Transverse colon (tissue), 4 donors: Measurements from ENCODE around the gene ABCB6. TPM values are rescaled to one million over a fixed set of nuclear protein-coding genes. Genes with fewer than 3 reads are reported as not detected.

Source experiments
- DNase-seq: peaks from one replicate; pipeline ENCODE4 v3.0.0-alpha.2; 2019
- H3K27ac ChIP-seq, 4 donors: fragments of 200-600 bp; sonication (generic); 2 replicates each; pipeline ENCODE4 v1.5.1; 2016 to 2018; ENCODE audit warnings: inconsistent platforms in 4 of 4
- H3K27me3 ChIP-seq: fragments of 200-600 bp; sonication (generic); 2 replicates; pipeline ENCODE4 v1.5.1; 2017; ENCODE audit warnings: inconsistent platforms
- H3K36me3 ChIP-seq, 4 donors: fragments of 200-600 bp; sonication (generic); 2 replicates each; pipeline ENCODE4 v1.5.1; 2017 to 2019; ENCODE audit warnings: inconsistent platforms in 4 of 4
- H3K4me1 ChIP-seq, 4 donors: fragments of 200-600 bp; sonication (generic); 2 replicates each; pipeline ENCODE4 v1.5.1; 2017 to 2020; ENCODE audit warnings: inconsistent platforms in 4 of 4
- H3K4me3 ChIP-seq, 4 donors: fragments of 200-600 bp; sonication (generic); 1 replicate in 1 of 4; 2 replicates in 3 of 4; pipeline versions ENCODE4 v1.5.1 to v1.6.1; 2017 to 2019; ENCODE audit warnings: inconsistent platforms in 4 of 4
- H3K9me3 ChIP-seq, 2 donors: fragments of 200-600 bp; sonication (generic); 2 replicates each; pipeline ENCODE4 v1.5.1; 2017 to 2019; ENCODE audit warnings: inconsistent platforms in 2 of 2
- CTCF ChIP-seq, 5 experiments: fragments of 200-600 bp in 3 of 5; fragments of 450-650 bp in 2 of 5; sonication (generic) in 3 of 5; IDR thresholded peaks; 1 replicate in 2 of 5; 2 replicates in 3 of 5; pipeline ENCODE4 v1.5.1; 2016 to 2017; ENCODE audit warnings: antibody characterized with exemption in 5 of 5, inconsistent platforms in 3 of 5, mild to moderate bottlenecking in 2 of 5, moderate library complexity in 1 of 5
- EP300 ChIP-seq: sonication (generic); formaldehyde crosslinking; IDR thresholded peaks from one replicate; pipeline ENCODE4 v1.6.1; 2017; ENCODE audit warnings: antibody characterized with exemption, low read depth
- POLR2A ChIP-seq: fragments of 450-650 bp; IDR thresholded peaks from one replicate; pipeline ENCODE4 v1.6.1; 2016; ENCODE audit warnings: antibody characterized with exemption, mild to moderate bottlenecking, moderate library complexity
- POLR2AphosphoS5 ChIP-seq, 3 donors: sonication (generic); formaldehyde crosslinking; IDR thresholded peaks; one replicate each; pipeline ENCODE4 v1.6.1; 2016; ENCODE audit warnings: antibody characterized with exemption in 3 of 3
- whole genome bisulfite sequencing, 2 donors: methylation state at CpG; one replicate each; pipeline ENCODE4 v1.1.5; 2018; ENCODE audit warnings: low coverage in 1 of 2; 5-methylcytosine and 5-hydroxymethylcytosine counted together
- in situ Hi-C, 4 donors: fragments of 200-750 bp; cut with MboI; loops; one replicate each; pipeline versions ENCODE4 v1.15.0 to v1.15.1; 2017; ENCODE audit warnings: low sequenced_read_pairs in 3 of 4, low pct_ligation_motif_present in 1 of 4, low pct_unique_long_range_greater_than_20kb in 1 of 4
- intact Hi-C: fragments of 100-400 bp; cut with DNase I; formaldehyde crosslinking; loops from one replicate; pipeline ENCODE4 v1.15.1; 2023; ENCODE audit warnings: low total_unique reads
- total RNA-seq, 4 donors: library from RNA; depleted of rRNA; stranded (reverse); fragments of >200 nt; gene quantifications; one replicate each; pipeline ENCODE4 v1.1.0, GENCODE V29; 2016

The ABCB6 gene
- total RNA-seq, 4 donors from 2014 or later = 3.4 to 28.7 (median 20.4) TPM

DNA sequence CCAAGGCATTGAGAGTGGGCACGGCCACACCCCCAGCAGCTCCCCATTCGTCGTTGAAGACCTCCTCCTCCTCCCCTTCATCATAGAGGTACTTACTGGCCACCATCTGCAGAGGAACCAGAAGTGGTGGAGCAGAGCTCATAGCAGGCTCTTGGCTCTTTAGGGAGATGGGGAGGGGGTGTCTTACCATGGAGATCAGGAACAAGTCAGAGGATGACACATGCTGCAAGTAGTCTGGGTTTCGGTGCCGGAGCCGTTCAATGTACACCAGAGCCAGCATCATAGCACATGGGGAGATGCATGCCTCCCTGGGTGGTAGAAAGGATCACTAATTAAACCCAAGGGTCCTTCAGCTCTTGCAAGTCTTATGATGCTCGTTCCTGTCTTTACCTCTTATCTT, 44.0 kb downstream of the ABCB6 start:
- TF ChIP-seq EP300 (no peak), CTCF (IDR thresholded peaks at IDR 0.05) (no peak), POLR2AphosphoS5 (IDR thresholded peaks at IDR 0.05) (no peak), POLR2A (no peak)
- Histone ChIP-seq H3K27ac (no peak overlapping the region), H3K27me3 (no peaks in the 10 kb centered on the region), H3K4me1 (peaks cover 14 to 49% (median 25%) of the 10 kb centered on the region in 4 donors), H3K36me3 (peaks cover 0 to 25% (median 8%) of the 10 kb centered on the region in 4 donors), H3K4me3 (no peak overlapping the region), H3K9me3 (no peaks in the 10 kb centered on the region)
- WGBS, 2 donors = 83% methylated on average over 7 of the region's 7 CpGs; no CpG with 5 or more reads in 1 of the 2 donors
- no peak for DNase-seq
- in situ Hi-C loops = loop anchor here in 3 of 4 donors (5.0 to 25.0 kb wide), 3 partner anchors 32 to 120 kb away; partner anchors contain the start of genes DNAJB2 (in 1 of the 3) and ZFAND2B (in 1 of the 3)
- intact Hi-C loops = no loop called here

DNA sequence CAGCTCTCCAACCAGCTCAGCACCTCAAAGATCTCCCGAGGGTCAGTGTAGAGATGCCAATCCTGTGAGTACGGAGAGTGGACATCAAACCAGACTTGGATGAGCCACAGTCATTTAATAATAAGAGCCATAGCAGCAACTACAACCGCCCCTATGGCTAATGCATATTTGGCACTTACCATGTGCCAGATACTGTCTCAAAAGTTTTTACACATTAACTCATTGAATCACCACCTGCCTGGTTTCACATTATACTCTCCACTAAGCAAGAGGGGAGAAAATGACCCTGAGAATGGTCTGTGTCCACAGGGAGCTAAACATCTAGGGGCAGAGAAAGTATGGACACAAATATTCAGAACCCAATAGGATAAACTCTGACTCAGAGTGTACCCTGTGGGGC, 44.6 kb downstream of the ABCB6 start:
- Histone ChIP-seq H3K9me3 (no peaks in the 10 kb centered on the region), H3K27ac (no peak overlapping the region), H3K4me3 (no peak overlapping the region), H3K4me1 (peaks cover 10 to 42% (median 20%) of the 10 kb centered on the region in 4 donors), H3K27me3 (no peaks in the 10 kb centered on the region), H3K36me3 (peaks cover 0 to 25% (median 7%) of the 10 kb centered on the region in 4 donors)
- in situ Hi-C loops = loop anchor here in 3 of 4 donors (5.0 to 25.0 kb wide), 3 partner anchors 33 to 121 kb away; partner anchors contain the start of genes DNAJB2 (in 1 of the 3) and ZFAND2B (in 1 of the 3)
- intact Hi-C loops = no loop called here
- no peak for DNase-seq
- WGBS, 2 donors = 85% methylated on average over 3 of the region's 3 CpGs; no CpG with 5 or more reads in 1 of the 2 donors
- no peak for TF ChIP-seq POLR2A
- TF ChIP-seq EP300 = no peak
- no peak for TF ChIP-seq CTCF (IDR thresholded peaks at IDR 0.05)
- no peak for TF ChIP-seq POLR2AphosphoS5 (IDR thresholded peaks at IDR 0.05)

DNA sequence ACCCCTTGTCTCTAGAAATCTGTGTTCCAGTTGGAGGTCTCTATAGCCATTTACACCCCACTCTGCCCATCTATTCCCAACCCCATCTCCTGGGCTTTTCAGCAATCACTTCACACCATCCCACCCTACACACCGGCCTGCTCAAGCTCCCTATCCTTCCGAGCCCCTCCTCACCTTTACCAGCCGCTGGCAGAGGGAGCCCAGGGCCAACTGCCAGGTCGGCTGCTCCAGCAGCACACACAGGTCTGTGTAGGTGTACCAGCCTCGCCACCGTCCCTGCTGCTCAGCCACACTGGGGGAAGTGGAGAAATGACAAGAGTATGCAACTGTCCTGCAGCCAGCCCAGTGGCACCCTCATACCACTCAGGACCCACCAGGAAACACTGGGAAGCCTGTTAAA, 45.6 kb downstream of the ABCB6 start:
- intact Hi-C loops = no loop called here
- peaks cover 5 to 36% (median 14%) of the 10 kb centered on the region in 4 donors for H3K4me1 ChIP-seq
- in situ Hi-C loops = loop anchor here in 3 of 4 donors (5.0 to 25.0 kb wide), 3 partner anchors 34 to 122 kb away; partner anchors contain the start of genes DNAJB2 (in 1 of the 3) and ZFAND2B (in 1 of the 3)

More for the DNA sequence above, 45.6 kb downstream of the ABCB6 start:
- Histone ChIP-seq H3K36me3 (peaks cover 0 to 25% (median 7%) of the 10 kb centered on the region in 4 donors), H3K27me3 (no peaks in the 10 kb centered on the region), H3K27ac (no peak overlapping the region), H3K9me3 (no peaks in the 10 kb centered on the region), H3K4me3 (no peak overlapping the region)
- TF ChIP-seq CTCF (IDR thresholded peaks at IDR 0.05) (no peak), EP300 (no peak), POLR2AphosphoS5 (IDR thresholded peaks at IDR 0.05) (no peak), POLR2A (no peak)
- WGBS, 2 donors = 92% methylated on average over 6 of the region's 6 CpGs; no CpG with 5 or more reads in 1 of the 2 donors
- DNase-seq = no peak
